LNCaP clone FGC (cell line): ENCODE measurements around the gene SGMS1.

Experiments
- DNase-seq: peaks from one replicate; pipeline ENCODE4 v3.0.0-alpha.2; 2011; ENCODE audit warnings: low read depth
- H3K4me3 ChIP-seq: 2 replicates; pipeline ENCODE4 v1.5.1; 2011; ENCODE audit warnings: mild to moderate bottlenecking, low read depth, low read length, control low read depth
- CTCF ChIP-seq: IDR thresholded peaks from 2 replicates; pipeline ENCODE4 v1.5.1; 2012; ENCODE audit warnings: mild to moderate bottlenecking; ENCODE audit not compliant: control insufficient read depth, insufficient read depth; ENCODE audit errors: extremely low read depth

SGMS1 gene

GRCh38 chr10:50557130-50557682 lies 66.5 kb downstream of the SGMS1 start:
- no peak overlapping the region for H3K4me3 ChIP-seq
- TF ChIP-seq CTCF = no peak
- DNase-seq = no peak

- no peak for DNase-seq
- no peak overlapping the region for H3K4me3 ChIP-seq
- TF ChIP-seq CTCF = no peak
Observed at GRCh38 chr10:50556237-50557120, 67.3 kb downstream of the SGMS1 start.

GRCh38 chr10:50554995-50555568 lies 68.7 kb downstream of the SGMS1 start:
- peak; percentile 34 for TF ChIP-seq CTCF
- H3K4me3 ChIP-seq = no peak overlapping the region
- no peak for DNase-seq

GRCh38 chr10:50554376-50554994 lies 69.3 kb downstream of the SGMS1 start:
- H3K4me3 ChIP-seq = no peak overlapping the region
- DNase-seq = no peak
- no peak for TF ChIP-seq CTCF

- 0 out of 2 replicates have a peak, but pooled peaks have one; percentile 11 for TF ChIP-seq CTCF
- no peak for DNase-seq
- no peak overlapping the region for H3K4me3 ChIP-seq
Observed at GRCh38 chr10:50552771-50553535, 70.8 kb downstream of the SGMS1 start.

- no peak overlapping the region for H3K4me3 ChIP-seq
- no peak for TF ChIP-seq CTCF
- no peak for DNase-seq
Observed at GRCh38 chr10:50552308-50552707, 71.4 kb downstream of the SGMS1 start.
